ENCODE results near the gene CYYR1. TPM values are rescaled to one million over a fixed set of nuclear protein-coding genes. Genes with fewer than 3 reads are reported as not detected.

CYYR1 gene
- total RNA-seq, 2 donors from 2014 or later: 4.3 to 5.2 TPM

DNA sequence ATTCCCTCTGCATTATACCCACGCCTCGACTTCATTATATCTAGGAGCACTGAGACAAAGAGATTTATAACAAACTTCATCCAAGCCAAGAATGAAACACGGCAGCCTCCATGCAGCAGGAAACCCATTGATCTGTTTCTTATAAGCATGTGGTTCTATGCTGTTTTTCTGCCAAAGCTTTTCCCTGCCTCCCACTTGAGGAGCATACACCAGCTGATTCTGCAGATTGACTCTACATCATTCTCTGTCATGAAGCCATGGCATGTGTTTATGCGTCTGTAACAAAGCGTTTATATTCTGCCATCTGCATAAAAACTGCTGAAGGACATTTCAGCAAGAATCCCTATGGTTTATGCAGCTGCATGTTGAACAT is 102.0 kb downstream of the CYYR1 start:
- Histone ChIP-seq H3K27me3 (no peaks in the 10 kb centered on the region), H3K36me3 (replicated peaks in 1 of 2; ENCODE audit: insufficient read depth in 1 of 2, low read depth in 2 of 2) (no peaks in the 10 kb centered on the region), H3K4me1 (no peaks in the 10 kb centered on the region), H3K4me3 (no peak overlapping the region), H3K27ac (no peak overlapping the region), H3K9me3 (no peaks in the 10 kb centered on the region)
- DNase-seq (no peak), ATAC-seq (no peak)
- intact Hi-C loops (cut with DNase I): no loop called here
- TF ChIP-seq POLR2A (IDR thresholded peaks at IDR 0.05): no peak
- TF ChIP-seq, protein P1, sequence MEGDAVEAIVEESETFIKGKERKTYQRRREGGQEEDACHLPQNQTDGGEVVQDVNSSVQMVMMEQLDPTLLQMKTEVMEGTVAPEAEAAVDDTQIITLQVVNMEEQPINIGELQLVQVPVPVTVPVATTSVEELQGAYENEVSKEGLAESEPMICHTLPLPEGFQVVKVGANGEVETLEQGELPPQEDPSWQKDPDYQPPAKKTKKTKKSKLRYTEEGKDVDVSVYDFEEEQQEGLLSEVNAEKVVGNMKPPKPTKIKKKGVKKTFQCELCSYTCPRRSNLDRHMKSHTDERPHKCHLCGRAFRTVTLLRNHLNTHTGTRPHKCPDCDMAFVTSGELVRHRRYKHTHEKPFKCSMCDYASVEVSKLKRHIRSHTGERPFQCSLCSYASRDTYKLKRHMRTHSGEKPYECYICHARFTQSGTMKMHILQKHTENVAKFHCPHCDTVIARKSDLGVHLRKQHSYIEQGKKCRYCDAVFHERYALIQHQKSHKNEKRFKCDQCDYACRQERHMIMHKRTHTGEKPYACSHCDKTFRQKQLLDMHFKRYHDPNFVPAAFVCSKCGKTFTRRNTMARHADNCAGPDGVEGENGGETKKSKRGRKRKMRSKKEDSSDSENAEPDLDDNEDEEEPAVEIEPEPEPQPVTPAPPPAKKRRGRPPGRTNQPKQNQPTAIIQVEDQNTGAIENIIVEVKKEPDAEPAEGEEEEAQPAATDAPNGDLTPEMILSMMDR (IDR thresholded peaks at IDR 0.05): no peak
- 72 to 77% methylated on average over 5 of the region's 5 CpGs for WGBS, 2 donors

DNA sequence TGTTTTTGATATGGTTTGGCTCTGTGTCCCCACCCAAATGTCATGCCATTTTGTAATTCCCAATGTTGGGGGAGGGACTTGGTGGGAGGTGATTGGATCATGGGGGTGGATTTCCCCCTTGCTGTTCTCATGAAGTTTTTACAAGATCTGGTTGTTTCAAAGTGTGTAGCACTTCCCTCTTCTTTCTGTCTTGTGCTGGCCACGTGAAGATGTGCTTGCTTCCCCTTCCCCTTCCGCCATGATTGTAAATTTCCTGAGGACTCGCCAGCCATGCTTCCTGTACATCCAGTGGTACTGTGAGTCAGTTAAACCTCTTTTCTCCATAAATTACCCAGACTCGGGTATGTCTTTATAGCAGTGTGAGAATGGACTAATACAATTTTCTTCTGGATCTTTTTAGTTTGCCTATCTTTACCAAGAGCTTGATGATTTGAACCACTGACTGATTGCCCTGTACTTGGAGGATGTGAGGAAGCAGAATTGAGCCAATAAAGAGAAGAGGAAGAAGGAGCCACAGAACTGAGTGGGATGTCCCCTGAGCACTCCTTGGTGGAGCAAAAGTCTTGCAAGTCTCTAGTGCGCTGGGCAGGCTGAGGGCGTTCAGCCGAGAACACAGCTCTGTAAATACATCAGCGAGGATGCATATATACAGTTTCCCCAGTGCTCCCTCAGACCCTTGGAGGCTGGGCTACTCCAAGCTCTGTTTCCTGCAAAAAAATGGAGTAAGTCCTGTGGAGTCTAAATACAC is 102.6 kb downstream of the CYYR1 start:
- DNase-seq (no peak), ATAC-seq (no peak)
- H3K9me3 ChIP-seq: no peaks in the 10 kb centered on the region
- no peaks in the 10 kb centered on the region for H3K4me1 ChIP-seq
- H3K27me3 ChIP-seq: no peaks in the 10 kb centered on the region
- no peaks in the 10 kb centered on the region for H3K36me3 ChIP-seq (replicated peaks in 1 of 2; ENCODE audit: insufficient read depth in 1 of 2, low read depth in 2 of 2)
- no peak overlapping the region for H3K4me3 ChIP-seq
- intact Hi-C loops (cut with DNase I): no loop called here
- 71 to 81% methylated on average over 8 of the region's 8 CpGs for WGBS, 2 donors
- H3K27ac ChIP-seq: no peak overlapping the region
- TF ChIP-seq POLR2A (IDR thresholded peaks at IDR 0.05): no peak
- TF ChIP-seq, protein P1 (IDR thresholded peaks at IDR 0.05): no peak

GRCh38 chr21:26469789-26470188 is 103.3 kb downstream of the CYYR1 start:
- H3K9me3 ChIP-seq: no peaks in the 10 kb centered on the region
- no peak for ATAC-seq
- TF ChIP-seq, protein P1 (IDR thresholded peaks at IDR 0.05): no peak
- TF ChIP-seq POLR2A (IDR thresholded peaks at IDR 0.05): no peak

GRCh38 chr21:26465916-26466315 is 107.2 kb downstream of the CYYR1 start:
- H3K27ac ChIP-seq: no peak overlapping the region
- no peaks in the 10 kb centered on the region for H3K36me3 ChIP-seq (replicated peaks in 1 of 2; ENCODE audit: insufficient read depth in 1 of 2, low read depth in 2 of 2)
- DNase-seq (no peak), ATAC-seq (no peak)
- TF ChIP-seq, protein P1 (IDR thresholded peaks at IDR 0.05): no peak
- no peak for TF ChIP-seq POLR2A (IDR thresholded peaks at IDR 0.05)
- intact Hi-C loops (cut with DNase I): no loop called here
- no peak overlapping the region for H3K4me3 ChIP-seq
- 44 to 52% methylated on average over 3 of the region's 3 CpGs for WGBS, 2 donors
- no peaks in the 10 kb centered on the region for H3K9me3 ChIP-seq
- no peaks in the 10 kb centered on the region for H3K27me3 ChIP-seq
- H3K4me1 ChIP-seq: no peaks in the 10 kb centered on the region

More at GRCh38 chr21:26469789-26470188, 103.3 kb downstream of the CYYR1 start:
- intact Hi-C loops (cut with DNase I): no loop called here
- WGBS, 2 donors: 13 to 34% methylated on average over 1 of the region's 1 CpG
- H3K27ac ChIP-seq: no peak overlapping the region
- H3K36me3 ChIP-seq (replicated peaks in 1 of 2; ENCODE audit: insufficient read depth in 1 of 2, low read depth in 2 of 2): no peaks in the 10 kb centered on the region
- H3K4me3 ChIP-seq: no peak overlapping the region
- H3K4me1 ChIP-seq: no peaks in the 10 kb centered on the region
- peak in 1 of 4 donors; percentile 34 for DNase-seq
- H3K27me3 ChIP-seq: no peaks in the 10 kb centered on the region

- WGBS, 2 donors: 42 to 50% methylated on average over 3 of the region's 3 CpGs
- DNase-seq: no peak
- no peaks in the 10 kb centered on the region for H3K36me3 ChIP-seq (replicated peaks in 1 of 2; ENCODE audit: insufficient read depth in 1 of 2, low read depth in 2 of 2)
- ATAC-seq: no peak
- no peaks in the 10 kb centered on the region for H3K9me3 ChIP-seq
- TF ChIP-seq POLR2A (IDR thresholded peaks at IDR 0.05): no peak
- TF ChIP-seq, protein P1 (IDR thresholded peaks at IDR 0.05): no peak
- no peak overlapping the region for H3K27ac ChIP-seq
- intact Hi-C loops (cut with DNase I): no loop called here
- no peaks in the 10 kb centered on the region for H3K4me1 ChIP-seq
- no peak overlapping the region for H3K4me3 ChIP-seq
- no peaks in the 10 kb centered on the region for H3K27me3 ChIP-seq
Observed at GRCh38 chr21:26461500-26461899, 111.6 kb downstream of the CYYR1 start.
